ENCODE data around the gene NDUFAF3.

DNA sequence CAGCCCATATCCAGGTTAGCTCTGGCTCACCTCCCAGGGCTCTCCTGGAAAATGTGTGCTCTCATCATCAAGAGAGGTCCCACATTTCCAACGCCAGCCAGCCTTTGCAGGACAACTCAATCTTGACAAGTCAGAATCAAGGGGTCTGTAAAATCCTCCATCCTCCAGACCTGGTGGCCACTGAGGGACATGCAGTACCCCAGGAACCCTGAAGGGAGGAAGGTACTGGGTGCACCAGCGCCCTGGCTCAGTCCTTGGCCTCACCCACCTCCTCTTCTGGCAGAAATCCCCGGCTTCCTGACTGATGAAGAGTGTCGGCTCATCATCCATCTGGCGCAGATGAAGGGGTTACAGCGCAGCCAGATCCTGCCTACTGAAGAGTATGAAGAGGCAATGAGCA is 20.8 kb upstream of the NDUFAF3 start:
- TF ChIP-seq POLR2A (IDR thresholded peaks at IDR 0.05) (no peak), CTCF (IDR thresholded peaks at IDR 0.05) (no peak)
